Mesenchymal stem cell (in vitro differentiated cells and primary cell): Measurements from ENCODE around the gene SLC18A3.

Experiments used
- DNase-seq: peaks from one replicate; pipeline ENCODE4 v3.0.0-alpha.2; 2013
- H2AFZ ChIP-seq: one replicate; pipeline ENCODE4 v1.6.1; 2013; ENCODE audit warnings: low read depth, mild to moderate bottlenecking, control low read depth, inconsistent platforms, low read length, moderate library complexity
- H2AK5ac ChIP-seq: 2 replicates; pipeline ENCODE4 v1.6.1; 2013; ENCODE audit warnings: low read length, moderate library complexity, mild to moderate bottlenecking, inconsistent platforms; ENCODE audit not compliant: severe bottlenecking
- H2BK120ac ChIP-seq: one replicate; pipeline ENCODE4 v1.6.1; 2013; ENCODE audit warnings: low read depth, mild to moderate bottlenecking, inconsistent platforms, low read length, moderate library complexity
- H2BK12ac ChIP-seq, 2 experiments: one replicate each; pipeline ENCODE4 v1.6.1; 2013; ENCODE audit warnings: inconsistent platforms in 2 of 2, low read length in 2 of 2, mild to moderate bottlenecking in 2 of 2, moderate library complexity in 2 of 2, control low read depth in 1 of 2
- H2BK15ac ChIP-seq: one replicate; pipeline ENCODE4 v1.6.1; 2013; ENCODE audit warnings: mild to moderate bottlenecking, low read depth, inconsistent platforms; ENCODE audit not compliant: poor library complexity, severe bottlenecking
- H2BK5ac ChIP-seq: 2 replicates; pipeline ENCODE4 v1.6.1; 2013; ENCODE audit warnings: low read depth, mild to moderate bottlenecking, low read length, control low read depth, inconsistent platforms; ENCODE audit not compliant: poor library complexity, severe bottlenecking
- H3K14ac ChIP-seq, 2 experiments: one replicate each; pipeline ENCODE4 v1.6.1; 2013; ENCODE audit warnings: inconsistent platforms in 2 of 2, low read length in 2 of 2, control low read depth in 1 of 2, mild to moderate bottlenecking in 1 of 2, moderate library complexity in 1 of 2
- H3K18ac ChIP-seq, 2 experiments: one replicate each; pipeline ENCODE4 v1.6.1; 2013; ENCODE audit warnings: inconsistent platforms in 2 of 2, low read length in 2 of 2, control low read depth in 1 of 2, low read depth in 1 of 2, mild to moderate bottlenecking in 1 of 2
- H3K23ac ChIP-seq, 2 experiments: one replicate each; pipeline ENCODE4 v1.6.1; 2013; ENCODE audit warnings: inconsistent platforms in 2 of 2, low read length in 2 of 2, mild to moderate bottlenecking in 2 of 2, moderate library complexity in 2 of 2, control low read depth in 1 of 2
- H3K27ac ChIP-seq: 2 replicates; pipeline ENCODE4 v1.5.1; 2013; ENCODE audit warnings: mild to moderate bottlenecking, moderate library complexity, low read length, control low read depth, inconsistent platforms; ENCODE audit not compliant: poor library complexity, severe bottlenecking
- H3K27me3 ChIP-seq, 2 experiments: 2 replicates each; pipeline versions ENCODE4 v1.6.1 to v1.7.0; 2013; ENCODE audit warnings: low read length in 2 of 2, mild to moderate bottlenecking in 2 of 2, moderate library complexity in 2 of 2, control low read depth in 1 of 2, inconsistent platforms in 1 of 2; ENCODE audit not compliant: control insufficient read depth in 1 of 2, insufficient read depth in 1 of 2
- H3K36me3 ChIP-seq, 2 experiments: 2 replicates each; pipeline versions ENCODE4 v1.6.1 to v1.7.0; 2013; ENCODE audit warnings: low read length in 2 of 2, control low read depth in 1 of 2, inconsistent platforms in 1 of 2, low read depth in 1 of 2, mild to moderate bottlenecking in 1 of 2; ENCODE audit not compliant: insufficient read depth in 2 of 2, control insufficient read depth in 1 of 2
- H3K4ac ChIP-seq, 2 experiments: one replicate each; pipeline ENCODE4 v1.6.1; 2013; ENCODE audit warnings: inconsistent platforms in 2 of 2, low read length in 2 of 2, mild to moderate bottlenecking in 2 of 2, moderate library complexity in 2 of 2, control low read depth in 1 of 2, low read depth in 1 of 2
- H3K4me1 ChIP-seq: 2 replicates; pipeline ENCODE4 v1.6.1; 2013; ENCODE audit warnings: low read depth, low read length, control low read depth; ENCODE audit not compliant: control insufficient read depth, insufficient read depth
- H3K4me2 ChIP-seq: 2 replicates; pipeline ENCODE4 v1.6.1; 2013; ENCODE audit warnings: low read length, mild to moderate bottlenecking, inconsistent platforms; ENCODE audit not compliant: poor library complexity, severe bottlenecking
- H3K4me3 ChIP-seq, 2 experiments: 2 replicates each; pipeline versions ENCODE4 v1.5.1 to v1.7.0; 2013; ENCODE audit warnings: low read length in 2 of 2, mild to moderate bottlenecking in 2 of 2, control low read depth in 1 of 2, low read depth in 1 of 2; ENCODE audit not compliant: insufficient read depth in 1 of 2
- H3K79me1 ChIP-seq: replicated peaks from 2 replicates; pipeline ENCODE4 v1.6.1; 2013; ENCODE audit warnings: mild to moderate bottlenecking, control low read depth, low read length, inconsistent platforms; ENCODE audit not compliant: poor library complexity, severe bottlenecking
- H3K9ac ChIP-seq: 2 replicates; pipeline ENCODE4 v1.7.0; 2013; ENCODE audit warnings: mild to moderate bottlenecking, low read length, moderate library complexity
- H3K9me3 ChIP-seq: 2 replicates; pipeline ENCODE4 v1.7.0; 2013; ENCODE audit warnings: mild to moderate bottlenecking, low read length; ENCODE audit not compliant: control insufficient read depth
- H4K8ac ChIP-seq: one replicate; pipeline ENCODE4 v1.6.1; 2013; ENCODE audit warnings: inconsistent platforms, mild to moderate bottlenecking, low read length, moderate library complexity
- H4K91ac ChIP-seq: one replicate; pipeline ENCODE4 v1.6.1; 2013; ENCODE audit warnings: mild to moderate bottlenecking, low read length, inconsistent platforms
- WGBS: methylation state at CpG from one replicate; pipeline ENCODE4 v1.1.7; 2013; ENCODE audit warnings: mixed read lengths; 5-methylcytosine and 5-hydroxymethylcytosine counted together

Gene SLC18A3

DNA sequence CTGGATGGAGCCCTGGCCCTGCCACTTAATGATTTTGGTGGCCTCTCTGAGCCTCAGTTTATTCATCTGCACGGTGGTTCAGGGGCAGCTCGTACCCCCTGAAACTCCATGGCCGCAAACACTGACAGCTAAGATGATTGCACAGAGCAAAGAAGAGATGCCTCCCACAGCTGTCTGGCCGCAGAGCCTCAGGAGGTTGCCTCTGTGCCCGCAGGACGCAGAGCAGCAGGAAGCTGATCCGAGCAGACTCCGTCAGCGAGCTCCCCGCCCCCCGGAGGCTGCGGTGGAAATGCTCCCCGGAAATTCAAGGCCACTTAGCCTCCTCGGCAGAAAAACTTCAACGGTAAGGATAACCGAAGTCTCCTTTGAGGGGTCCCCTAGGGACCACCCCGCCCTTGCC is 39.2 kb downstream of the SLC18A3 start:
- no peak overlapping the region for H2BK12ac ChIP-seq
- H2BK120ac ChIP-seq = no peak overlapping the region
- H3K4me2 ChIP-seq = peak overlapping the region; percentile 14
- no peaks in the 10 kb centered on the region for H3K79me1 ChIP-seq
- H3K27ac ChIP-seq = no peak overlapping the region
- H2AFZ ChIP-seq = no peak overlapping the region
- no peak overlapping the region for H4K8ac ChIP-seq
- no peak overlapping the region for H3K4ac ChIP-seq
- no peak overlapping the region for H3K9ac ChIP-seq
- H3K27me3 ChIP-seq = peaks cover 25 to 82% of the 10 kb centered on the region in 2 experiments
- no peak overlapping the region for H3K23ac ChIP-seq
- no peak overlapping the region for H2AK5ac ChIP-seq
- no peaks in the 10 kb centered on the region for H3K9me3 ChIP-seq
- no peaks in the 10 kb centered on the region for H3K36me3 ChIP-seq
- no peak for DNase-seq
- peaks cover 6% of the 10 kb centered on the region for H3K4me1 ChIP-seq
- no peak overlapping the region for H4K91ac ChIP-seq
- no peak overlapping the region for H2BK15ac ChIP-seq
- no peak overlapping the region for H3K14ac ChIP-seq
- 39% methylated on average over 16 of the region's 17 CpGs for WGBS
- H3K4me3 ChIP-seq = no peak overlapping the region
- no peak overlapping the region for H3K18ac ChIP-seq
- H2BK5ac ChIP-seq = no peak overlapping the region

DNA sequence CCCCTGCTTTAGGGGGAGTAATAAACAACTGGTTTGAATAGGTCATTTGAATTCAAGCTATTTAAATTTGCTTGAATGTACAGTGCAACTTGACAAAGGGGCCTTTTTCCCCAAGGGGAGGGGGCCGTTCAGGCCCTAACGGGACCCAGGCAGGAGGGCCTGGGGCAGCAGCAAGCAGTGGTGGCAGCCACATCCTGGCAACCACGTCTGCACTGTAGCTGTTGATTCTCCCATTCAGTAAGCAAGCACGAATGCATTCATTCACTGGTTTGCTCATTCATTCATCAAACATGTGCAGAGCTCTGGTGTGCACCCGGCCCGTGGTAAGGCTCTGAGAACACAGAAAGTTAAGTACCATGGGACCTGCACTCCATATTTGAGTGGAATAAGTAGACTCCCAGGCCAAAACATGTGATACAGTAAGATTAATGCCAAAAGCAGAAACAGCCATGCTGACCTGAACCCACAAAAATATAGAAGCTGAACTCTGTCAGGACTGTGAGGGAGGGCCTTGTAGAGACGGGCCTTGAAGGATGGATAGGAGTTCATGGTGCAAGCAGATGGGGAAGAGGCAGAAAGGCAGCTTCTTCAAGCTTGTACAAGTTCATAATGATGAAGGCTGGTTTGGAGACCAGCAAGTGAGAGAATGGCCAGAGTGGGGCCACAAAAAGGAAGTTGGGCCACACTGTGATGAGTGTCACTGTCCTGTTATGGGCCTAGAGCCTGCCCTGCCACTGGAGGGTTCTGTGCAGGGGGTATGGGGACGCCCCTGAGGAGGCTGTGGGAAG is 40.0 kb downstream of the SLC18A3 start:
- Histone ChIP-seq H2AFZ (no peak overlapping the region), H3K79me1 (no peaks in the 10 kb centered on the region), H2AK5ac (no peak overlapping the region), H3K23ac (no peak overlapping the region), H2BK12ac (no peak overlapping the region), H3K18ac (no peak overlapping the region), H3K27ac (no peak overlapping the region), H4K8ac (no peak overlapping the region), H3K14ac (no peak overlapping the region), H3K4ac (no peak overlapping the region), H2BK5ac (no peak overlapping the region), H4K91ac (no peak overlapping the region), H3K27me3 (peaks cover 25 to 83% of the 10 kb centered on the region in 2 experiments), H2BK120ac (no peak overlapping the region), H3K4me2 (no peak overlapping the region), H3K9ac (no peak overlapping the region), H3K4me1 (peaks cover 6% of the 10 kb centered on the region), H2BK15ac (no peak overlapping the region), H3K9me3 (no peaks in the 10 kb centered on the region), H3K4me3 (no peak overlapping the region), H3K36me3 (no peaks in the 10 kb centered on the region)
- 55% methylated on average over 8 of the region's 8 CpGs for WGBS
- DNase-seq = no peak

DNA sequence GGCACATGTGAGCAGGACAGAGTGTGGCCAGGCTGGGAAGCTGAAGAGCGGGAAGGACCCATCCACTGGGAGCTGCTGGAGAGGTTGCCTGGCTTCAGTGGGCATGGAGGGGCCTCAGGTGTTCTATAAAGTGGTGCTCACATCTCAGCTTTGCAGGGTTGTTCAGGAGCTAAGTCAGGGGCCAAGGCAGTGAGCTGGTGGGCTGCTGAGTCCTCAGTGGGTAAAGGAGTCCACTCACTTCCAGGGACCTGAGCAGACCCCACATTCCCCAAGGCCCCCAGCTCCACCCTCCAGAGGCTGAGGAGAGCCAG is 40.6 kb downstream of the SLC18A3 start:
- no peak overlapping the region for H2AK5ac ChIP-seq
- H3K14ac ChIP-seq = no peak overlapping the region
- no peak overlapping the region for H3K23ac ChIP-seq
- no peak overlapping the region for H3K4me2 ChIP-seq
- no peak overlapping the region for H2BK120ac ChIP-seq
- H2BK15ac ChIP-seq = no peak overlapping the region
- H4K8ac ChIP-seq = no peak overlapping the region
- H3K4ac ChIP-seq = no peak overlapping the region
- peaks cover 6% of the 10 kb centered on the region for H3K4me1 ChIP-seq
- H3K27ac ChIP-seq = no peak overlapping the region
- no peak overlapping the region for H3K9ac ChIP-seq
- H3K27me3 ChIP-seq = peaks cover 22 to 84% of the 10 kb centered on the region in 2 experiments
- H2BK5ac ChIP-seq = no peak overlapping the region
- H3K36me3 ChIP-seq = no peaks in the 10 kb centered on the region
- no peak overlapping the region for H2BK12ac ChIP-seq
- no peak overlapping the region for H2AFZ ChIP-seq
- WGBS = 56% methylated on average over 1 of the region's 1 CpG
- no peaks in the 10 kb centered on the region for H3K9me3 ChIP-seq
- H3K4me3 ChIP-seq = no peak overlapping the region
- no peak overlapping the region for H3K18ac ChIP-seq
- no peak for DNase-seq
- H3K79me1 ChIP-seq = no peaks in the 10 kb centered on the region
- H4K91ac ChIP-seq = no peak overlapping the region

DNA sequence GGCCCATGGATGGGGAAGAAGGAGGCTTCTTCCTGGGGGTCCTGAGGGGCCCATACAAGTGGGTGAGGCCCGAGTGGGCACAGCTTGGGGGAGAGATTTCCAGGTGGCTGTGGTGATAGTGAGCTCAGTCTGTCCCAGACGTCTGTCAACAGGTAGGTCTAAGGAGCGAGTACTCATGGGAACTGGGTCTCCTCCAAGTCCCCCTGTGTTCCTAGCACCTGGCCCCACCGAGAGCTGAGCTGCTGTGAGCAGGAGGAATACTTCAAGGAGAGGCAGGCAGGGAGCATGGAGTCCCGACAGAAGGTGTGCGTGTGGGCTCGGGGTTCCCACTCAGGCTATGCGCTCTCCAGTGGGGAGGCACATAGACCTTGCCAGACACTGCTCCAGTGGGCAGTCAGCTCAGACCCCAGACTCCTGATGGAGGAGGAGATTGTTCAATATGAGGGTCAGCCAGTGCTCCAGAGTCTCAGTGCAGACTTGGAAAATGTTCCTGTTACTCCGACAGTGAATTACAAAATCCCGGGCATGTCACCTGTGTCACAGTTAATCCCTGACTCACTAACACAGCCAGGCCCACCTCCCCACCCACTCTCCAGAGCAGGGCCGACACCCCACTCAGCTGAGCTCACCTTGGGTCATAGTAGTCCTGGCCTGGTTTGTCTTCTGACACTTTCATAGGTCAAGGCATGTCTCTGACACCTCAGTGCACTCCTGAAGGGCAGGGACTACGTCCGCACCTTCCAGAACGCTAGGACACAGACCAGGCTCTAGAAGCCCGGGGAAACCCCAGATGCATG is 41.1 kb downstream of the SLC18A3 start:
- H3K36me3 ChIP-seq = no peaks in the 10 kb centered on the region
- DNase-seq = no peak
- H2AFZ ChIP-seq = no peak overlapping the region
- no peak overlapping the region for H2AK5ac ChIP-seq
- H2BK120ac ChIP-seq = no peak overlapping the region
- peaks cover 16 to 84% of the 10 kb centered on the region in 2 experiments for H3K27me3 ChIP-seq
- no peak overlapping the region for H3K4me2 ChIP-seq
- no peak overlapping the region for H2BK5ac ChIP-seq
- H4K8ac ChIP-seq = no peak overlapping the region
- no peaks in the 10 kb centered on the region for H3K9me3 ChIP-seq
- no peak overlapping the region for H4K91ac ChIP-seq
- no peak overlapping the region for H3K9ac ChIP-seq
- H3K79me1 ChIP-seq = no peaks in the 10 kb centered on the region
- no peak overlapping the region for H2BK12ac ChIP-seq
- no peak overlapping the region for H3K18ac ChIP-seq
- WGBS = 76% methylated on average over 15 of the region's 15 CpGs
- H3K23ac ChIP-seq = no peak overlapping the region
- no peak overlapping the region for H3K4me3 ChIP-seq
- no peak overlapping the region for H3K27ac ChIP-seq
- H2BK15ac ChIP-seq = no peak overlapping the region
- H3K4me1 ChIP-seq = peaks cover 6% of the 10 kb centered on the region
- H3K14ac ChIP-seq = no peak overlapping the region
- H3K4ac ChIP-seq = no peak overlapping the region
